MM.1S (cell line): Measurements from ENCODE around the gene HECTD4.

Experiments
- CTCF ChIP-seq: fragments of 300-600 bp; sonication (generic); IDR thresholded peaks from 2 replicates; pipeline ENCODE4 v1.5.1; 2016; ENCODE audit warnings: antibody characterized with exemption, low read length, mixed read lengths
- EZH2 ChIP-seq: fragments of 300-600 bp; sonication (generic); optimal IDR thresholded peaks from 2 replicates; pipeline ENCODE3; 2017; ENCODE audit warnings: low read depth, mild to moderate bottlenecking, antibody characterized with exemption, low read length, mixed read lengths
- EZH2phosphoT487 ChIP-seq: fragments of 300-600 bp; sonication (generic); IDR thresholded peaks from 2 replicates; pipeline ENCODE4 v1.6.1; 2018; ENCODE audit warnings: antibody characterized with exemption, low read length

- no peak for TF ChIP-seq CTCF
- no peak for TF ChIP-seq EZH2
- no peak for TF ChIP-seq EZH2phosphoT487
These were observed 187.5 kb downstream of the HECTD4 start for GRCh38 chr12:112194601-112195247.
